NCI-H1930 (cell line): Measurements from ENCODE around the gene SLC35D3.
"Not testable (repeated sequence)": the region's sequence is repeated elsewhere in the genome, so short reads cannot be mapped to it uniquely, and the experiment has no call there.

Source experiments
- DNase-seq, 2 experiments: peaks; one replicate each; lab custom pipeline; 2025; lab: John Stamatoyannopoulos, UW

The SLC35D3 gene

DNA sequence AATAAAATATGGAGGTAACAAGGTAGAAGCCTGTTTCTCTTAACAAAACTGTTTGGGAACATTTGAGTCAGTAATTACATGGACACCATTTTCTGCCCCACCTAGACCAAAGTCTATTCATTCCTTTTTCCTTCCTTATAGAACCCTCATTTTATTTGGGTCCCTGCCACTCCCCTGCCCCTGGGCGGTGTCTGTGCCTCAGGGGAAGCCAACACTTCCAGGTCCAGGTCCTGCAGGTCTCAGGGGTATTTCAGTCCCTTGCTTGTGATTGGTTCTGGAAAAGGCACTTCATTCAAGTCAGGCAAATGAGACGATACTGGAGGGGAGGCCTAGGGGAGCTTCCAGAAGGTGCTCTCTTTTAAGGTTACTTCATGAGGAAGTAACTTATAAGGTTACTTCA lies 42.3 kb downstream of the SLC35D3 start:
- DNase-seq, result no peak

DNA sequence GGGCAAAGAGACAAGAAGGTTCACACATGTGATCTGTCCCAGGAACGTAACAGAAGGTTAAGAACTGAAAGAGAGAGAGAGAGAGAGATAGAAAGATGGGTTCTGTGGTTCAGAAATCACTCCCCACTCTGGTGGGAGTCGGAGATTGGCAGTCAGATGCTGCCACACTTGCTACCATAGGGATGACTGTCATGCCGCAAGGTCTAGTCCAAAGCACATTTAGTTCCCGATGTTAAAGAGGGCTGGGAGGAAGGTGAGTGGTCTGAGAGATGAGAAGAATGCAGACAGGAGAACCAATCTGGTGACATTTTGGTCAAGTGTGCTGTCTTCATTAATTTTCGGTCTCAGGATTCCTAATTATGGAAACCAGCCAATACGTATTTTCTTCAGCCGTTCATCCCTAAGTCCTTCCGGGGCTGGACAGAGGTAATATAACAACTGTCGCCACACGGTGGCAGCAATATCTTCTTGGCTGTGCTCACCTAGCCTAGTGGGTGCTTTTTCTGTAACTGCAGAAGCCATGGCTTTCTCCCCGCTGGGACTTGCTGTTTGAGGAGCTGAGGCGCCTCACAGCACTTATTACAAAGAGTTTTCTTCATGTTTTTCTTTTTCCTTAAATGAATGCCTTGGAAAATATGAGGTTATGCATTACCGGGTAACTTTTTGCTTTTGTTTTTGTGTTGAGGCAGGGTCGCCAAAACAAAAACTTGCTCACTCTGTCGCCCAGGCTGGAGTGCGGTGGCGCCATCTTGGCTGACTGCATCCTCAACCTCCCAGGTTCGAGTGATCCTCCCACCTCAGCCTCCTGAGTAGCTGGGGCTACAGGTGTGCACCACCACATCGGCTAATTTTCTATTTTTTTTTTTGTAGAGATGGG lies 46.0 kb downstream of the SLC35D3 start:
- DNase-seq, result peak; percentile 80 to 89

DNA sequence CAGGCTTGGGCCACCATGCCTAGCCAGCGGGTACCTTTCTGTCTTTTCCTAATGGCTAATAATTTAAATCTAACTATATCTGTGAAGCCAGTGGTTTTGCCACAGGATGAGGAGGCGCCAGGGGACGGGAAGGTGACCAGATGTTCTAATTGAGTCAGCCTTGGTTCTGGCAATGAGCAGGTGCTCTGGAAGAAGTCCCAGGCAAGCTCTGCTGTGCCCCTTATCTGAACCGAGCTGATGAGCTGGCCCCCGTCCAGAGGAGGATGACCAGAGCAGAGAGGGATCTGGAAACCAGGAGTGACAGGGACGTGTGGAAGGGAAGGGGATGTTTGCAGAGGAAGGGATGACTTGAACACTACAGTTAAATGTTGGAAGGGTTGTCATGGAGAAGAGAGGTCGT lies 46.7 kb downstream of the SLC35D3 start:
- no peak for DNase-seq

DNA sequence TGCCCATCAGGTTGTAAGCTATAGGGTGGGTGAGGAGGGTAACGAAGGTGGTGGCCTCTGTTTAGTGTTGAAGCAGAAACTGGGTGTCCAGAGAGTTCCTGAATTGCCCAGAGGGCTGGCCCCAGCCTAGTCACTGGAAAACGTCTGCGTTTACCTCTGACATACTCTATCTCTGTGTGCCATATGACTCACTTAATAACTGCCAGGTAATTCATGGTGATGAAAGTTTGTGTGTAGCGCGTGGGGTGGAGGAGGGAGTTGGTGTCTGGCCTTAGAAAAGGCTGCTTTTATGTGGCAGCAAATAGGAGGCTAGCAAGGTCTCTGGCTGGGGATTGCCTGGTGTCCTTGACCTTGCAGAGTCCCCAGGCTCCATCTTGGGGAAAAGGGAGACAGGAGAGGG lies 47.3 kb downstream of the SLC35D3 start:
- peak; percentile 70 to 85 for DNase-seq

DNA sequence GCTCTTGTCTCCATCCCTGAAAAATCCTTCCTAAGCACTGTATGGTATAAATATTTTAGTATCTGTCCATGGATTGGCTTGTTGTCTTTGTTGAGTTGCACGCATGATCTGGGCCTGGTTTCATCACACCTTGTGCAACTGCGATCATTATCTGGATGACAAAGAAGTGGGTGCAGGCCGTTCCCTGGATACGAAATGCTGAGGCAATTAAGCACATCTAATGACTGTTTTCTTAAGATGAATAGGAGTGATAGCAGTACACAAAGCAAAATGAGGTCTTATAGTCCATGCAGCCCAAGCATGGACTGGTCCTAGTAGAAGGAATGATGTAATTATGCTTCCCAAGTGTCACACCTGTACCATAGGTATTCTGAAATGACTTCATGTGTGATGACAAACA lies 47.8 kb downstream of the SLC35D3 start:
- DNase-seq, result peak; percentile 91 to 94

DNA sequence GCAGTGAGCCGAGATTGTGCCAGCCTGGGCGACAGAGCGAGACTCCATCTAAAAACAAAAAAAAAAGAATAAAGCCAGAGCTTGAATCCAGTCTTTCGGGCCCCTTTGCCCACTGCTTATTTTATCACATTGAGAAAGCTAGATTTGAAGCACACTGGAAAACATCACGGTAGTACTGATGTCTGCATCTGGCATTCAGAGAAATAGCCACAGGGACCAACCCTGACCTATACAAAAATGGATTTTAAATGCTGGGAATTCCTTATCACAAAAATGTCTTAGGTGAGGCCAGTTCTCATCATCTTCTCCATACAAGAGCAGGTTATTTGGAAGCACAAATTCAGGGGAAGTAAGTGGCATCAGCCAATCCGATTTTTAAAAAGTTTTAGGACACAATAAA lies 49.5 kb downstream of the SLC35D3 start:
- DNase-seq, result no peak

DNA sequence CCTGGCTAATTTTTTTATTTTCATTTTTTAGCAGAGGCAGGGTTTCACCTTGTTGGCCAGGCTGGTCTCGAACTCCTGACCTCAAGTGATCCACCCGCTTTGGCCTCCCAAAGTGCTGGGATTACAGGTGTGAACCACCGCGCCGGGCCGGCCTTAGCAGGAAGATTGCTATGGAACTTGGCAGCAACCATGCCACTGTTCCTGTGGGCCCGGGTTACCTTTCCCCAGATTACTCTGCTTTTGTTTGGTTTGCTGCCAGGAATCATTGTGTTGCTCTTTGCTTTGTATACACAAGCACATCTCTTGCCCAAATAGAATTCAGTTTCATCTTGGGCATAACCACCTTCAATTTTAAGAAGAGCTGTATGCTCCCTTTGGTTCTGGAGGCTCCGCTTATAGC lies 51.7 kb downstream of the SLC35D3 start:
- not testable (repeated sequence) for DNase-seq
